K562 (cell line): Measurements from ENCODE around the gene YBEY. TPM values are rescaled to one million over a fixed set of nuclear protein-coding genes. Genes with fewer than 3 reads are reported as not detected.

ENCODE experiments used
- CREB1 ChIP-seq, 2 experiments: sonication (generic) in 1 of 2; formaldehyde crosslinking in 1 of 2; IDR thresholded peaks; 2 replicates each; pipeline versions ENCODE4 v1.6.1 to v1.8.0; 2012 to 2022; ENCODE audit warnings: inconsistent platforms in 1 of 2, mild to moderate bottlenecking in 1 of 2, missing genetic modification reagents in 1 of 2, moderate library complexity in 1 of 2
- DNMT1 ChIP-seq: fragments of 450-650 bp; IDR thresholded peaks from 2 replicates; pipeline ENCODE4 v1.6.1; 2016; ENCODE audit warnings: antibody characterized with exemption, mild to moderate bottlenecking
- ETS2 ChIP-seq: IDR thresholded peaks from 2 replicates; pipeline ENCODE4 v1.6.1; 2016; ENCODE audit warnings: borderline replicate concordance, missing genetic modification characterization, mild to moderate bottlenecking, moderate library complexity, missing compliant biosample characterization; ENCODE audit not compliant: poor library complexity, severe bottlenecking
- FOXK2 ChIP-seq, 2 experiments: fragments of 450-650 bp; IDR thresholded peaks in 1 of 2; conservative IDR thresholded peaks in 1 of 2; 2 replicates each; pipeline ENCODE4 v1.6.1; 2016; ENCODE audit warnings: low read depth in 2 of 2, mild to moderate bottlenecking in 1 of 2
- GATAD2A ChIP-seq: fragments of 450-650 bp; IDR thresholded peaks from 2 replicates; pipeline ENCODE4 v1.6.1; 2017
- IRF2 ChIP-seq: sonication (generic); formaldehyde crosslinking; IDR thresholded peaks from 2 replicates; pipeline ENCODE4 v1.8.1; 2022; ENCODE audit warnings: mild to moderate bottlenecking, missing genetic modification reagents
- LARP7 ChIP-seq: fragments of 450-650 bp; IDR thresholded peaks from 2 replicates; pipeline ENCODE4 v1.6.1; 2016
- MIER1 ChIP-seq: fragments of 450-650 bp; IDR thresholded peaks from 2 replicates; pipeline ENCODE4 v1.6.1; 2016; ENCODE audit warnings: antibody characterized with exemption, mild to moderate bottlenecking, low read depth
- MTA3 ChIP-seq: fragments of 450-650 bp; formaldehyde crosslinking; IDR thresholded peaks from 2 replicates; pipeline ENCODE4 v1.6.1; 2017; ENCODE audit warnings: mild to moderate bottlenecking, borderline replicate concordance
- PTBP1 ChIP-seq: fragments of 200-400 bp; formaldehyde crosslinking; IDR thresholded peaks from 2 replicates; pipeline ENCODE4 v1.6.1; 2017; ENCODE audit warnings: low read depth, low read length
- RBM22 ChIP-seq: fragments of 200-400 bp; formaldehyde crosslinking; IDR thresholded peaks from 2 replicates; pipeline ENCODE4 v1.6.1; 2018; ENCODE audit warnings: low read length, low read depth; ENCODE audit not compliant: poor library complexity, severe bottlenecking
- SMAD2 ChIP-seq: fragments of 150-350 bp; IDR thresholded peaks from 2 replicates; pipeline ENCODE4 v1.6.1; 2014; ENCODE audit warnings: low read depth, mild to moderate bottlenecking, low read length
- SMC3 ChIP-seq: conservative IDR thresholded peaks from 2 replicates; pipeline ENCODE4 v1.6.1; 2011; ENCODE audit warnings: low read depth, low read length, improper control_type of control experiment; ENCODE audit not compliant: insufficient read depth
- SRSF3 ChIP-seq: fragments of 200-400 bp; formaldehyde crosslinking; IDR thresholded peaks from 2 replicates; pipeline ENCODE4 v1.6.1; 2016; ENCODE audit warnings: mild to moderate bottlenecking, low read length, moderate library complexity; ENCODE audit not compliant: insufficient read depth
- YY1 ChIP-seq, 3 experiments: IDR thresholded peaks; 2 replicates each; pipeline ENCODE4 v1.6.1; 2011; ENCODE audit warnings: low read length in 2 of 3, mild to moderate bottlenecking in 2 of 3, moderate library complexity in 2 of 3, borderline replicate concordance in 1 of 3, control low read depth in 1 of 3, low read depth in 1 of 3; ENCODE audit not compliant: insufficient read depth in 3 of 3, insufficient replicate concordance in 2 of 3, control insufficient read depth in 1 of 3, insufficient read length in 1 of 3; ENCODE audit errors: extremely low read depth in 1 of 3
- ZNF551 ChIP-seq: fragments of 250-450 bp; sonication (Bioruptor Pico); IDR thresholded peaks from 2 replicates; pipeline ENCODE4 v1.5.0; 2021; ENCODE audit warnings: mild to moderate bottlenecking, moderate library complexity
- ZNF778 ChIP-seq: fragments of 450-650 bp; formaldehyde crosslinking; IDR thresholded peaks from 2 replicates; pipeline ENCODE4 v1.4.0; 2020; ENCODE audit warnings: mild to moderate bottlenecking, moderate library complexity
- polyA plus RNA-seq, 8 experiments: library from polyadenylated mRNA; depleted of rRNA in 4 of 8; stranded (reverse) in 5 of 8; unstranded in 3 of 8; fragments of >200 nt; fragmentation: Nextera tagmentation in 2 of 8; fragmentation: Illumina TruSeq in 1 of 8; extraction: Ambion mirVana in 2 of 8; extraction: Trizol in 1 of 8; gene quantifications; 2 replicates each; pipeline versions ENCODE4 v1.2.1 to v1.2.3, GENCODE V29; 2011 to 2014; ENCODE audit warnings: inconsistent platforms in 1 of 8, missing spikeins in 1 of 8
- total RNA-seq, 7 experiments: library from RNA; depleted of rRNA in 6 of 7; stranded (reverse); fragments of >200 nt in 6 of 7; fragmentation: Illumina TruSeq in 2 of 7; extraction: Trizol in 2 of 7; gene quantifications; 2 replicates each; pipeline versions ENCODE4 v1.2.1 to v1.2.3, GENCODE V29; 2011 to 2021; ENCODE audit warnings: low replicate concordance in 1 of 7
- TF ChIP-seq, protein P1 (sequence below), 2 experiments: IDR thresholded peaks; 2 replicates each; pipeline ENCODE4 v1.6.1; 2011; ENCODE audit warnings: borderline replicate concordance in 1 of 2, control low read depth in 1 of 2, low read depth in 1 of 2, low read length in 1 of 2, mild to moderate bottlenecking in 1 of 2, mixed read lengths in 1 of 2, moderate library complexity in 1 of 2; ENCODE audit not compliant: insufficient read depth in 1 of 2, insufficient read length in 1 of 2, poor library complexity in 1 of 2, severe bottlenecking in 1 of 2; ENCODE audit errors: extremely low read depth in 1 of 2
- TF ChIP-seq, protein P2 (sequence below): fragments of 250-450 bp; sonication (Bioruptor Pico); IDR thresholded peaks from 2 replicates; pipeline ENCODE4 v1.6.1; 2021; ENCODE audit warnings: mild to moderate bottlenecking
- TF ChIP-seq, protein P3 (sequence below): fragments of 250-450 bp; sonication (Bioruptor Pico); IDR thresholded peaks from 2 replicates; pipeline ENCODE4 v1.5.0; 2022; ENCODE audit warnings: mild to moderate bottlenecking

YBEY gene
- total and polyA plus RNA-seq, 9 of the 15 experiments (the other 6 are each of a cell fraction or from before 2014, with no cell fraction given), result 6.4 to 28.0 (median 12.4) TPM

DNA sequence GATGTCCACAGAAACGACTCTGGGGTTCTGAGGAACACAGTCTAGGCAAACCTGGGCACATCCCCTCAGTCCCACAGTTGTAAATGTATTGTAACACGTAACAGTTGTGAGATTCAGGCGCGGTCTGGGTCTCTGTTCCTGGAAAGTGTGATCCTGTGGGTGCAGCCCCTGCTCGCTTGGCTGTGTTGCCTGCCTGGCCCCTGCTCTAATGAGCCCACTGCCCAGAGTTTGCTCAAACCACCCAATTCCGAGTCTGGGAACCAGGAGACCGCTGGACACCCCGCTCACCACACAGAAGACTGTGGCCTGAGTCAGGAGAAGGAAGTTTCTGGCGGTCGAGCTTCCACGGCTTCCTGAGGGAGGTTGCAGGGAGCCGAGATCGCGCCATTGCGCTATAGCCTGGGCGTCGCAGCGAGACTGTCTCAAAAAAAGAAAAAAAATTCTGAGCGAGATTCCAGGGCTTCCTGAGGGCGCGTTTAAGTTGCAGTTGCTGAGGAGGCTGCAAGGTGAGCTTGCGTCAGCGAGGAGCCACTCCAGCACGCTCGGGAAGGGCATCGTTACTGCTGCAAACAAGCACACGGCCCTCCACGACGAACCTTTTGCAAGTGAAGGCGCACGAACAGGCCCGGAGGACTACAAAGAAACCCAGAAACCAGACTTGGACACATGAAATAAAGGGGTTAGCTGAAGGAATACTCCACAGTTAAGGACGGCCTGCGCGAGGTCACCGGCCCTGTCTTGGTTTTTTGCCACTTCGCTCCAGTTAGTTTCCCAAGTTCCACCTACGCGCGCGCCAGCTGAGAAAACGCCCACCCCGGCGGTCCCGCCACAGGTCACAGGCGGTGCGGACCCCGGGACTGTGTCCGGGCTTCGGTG lies 36.4 kb downstream of the YBEY start (continued):
- TF ChIP-seq, protein P1, sequence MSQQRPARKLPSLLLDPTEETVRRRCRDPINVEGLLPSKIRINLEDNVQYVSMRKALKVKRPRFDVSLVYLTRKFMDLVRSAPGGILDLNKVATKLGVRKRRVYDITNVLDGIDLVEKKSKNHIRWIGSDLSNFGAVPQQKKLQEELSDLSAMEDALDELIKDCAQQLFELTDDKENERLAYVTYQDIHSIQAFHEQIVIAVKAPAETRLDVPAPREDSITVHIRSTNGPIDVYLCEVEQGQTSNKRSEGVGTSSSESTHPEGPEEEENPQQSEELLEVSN (IDR thresholded peaks at IDR 0.05; ENCODE audit: borderline replicate concordance in 1 of 2, extremely low read depth in 1 of 2, insufficient read depth in 1 of 2, insufficient read length in 1 of 2, low read depth in 1 of 2, low read length in 1 of 2, poor library complexity in 1 of 2, severe bottlenecking in 1 of 2), result peak; percentile 14 to 30
- TF ChIP-seq DNMT1 (no peak), MIER1 (no peak), RBM22 (no peak), SMC3 (0 out of 2 replicates have a peak, but pooled peaks have one; percentile 13), PTBP1 (0 out of 2 replicates have a peak, but pooled peaks have one; percentile 17), CREB1 (IDR thresholded peaks at IDR 0.05) (peak; percentile 23; the same call in 1 of the 2 replicates), CREB1 (CRISPR knock-in tag; IDR thresholded peaks at IDR 0.05) (no peak), IRF2 (no peak), MTA3 (peak; percentile 53; the same call in 1 of the 2 replicates), SMAD2 (no peak), FOXK2 (conservative IDR thresholded peaks at IDR 0.05 in 1 of 2, IDR thresholded peaks at IDR 0.05 in 1 of 2; ENCODE audit: low read depth in 2 of 2) (no peak), SRSF3 (no peak), LARP7 (no peak), YY1 (IDR thresholded peaks at IDR 0.05; ENCODE audit: borderline replicate concordance in 1 of 3, control insufficient read depth in 1 of 3, extremely low read depth in 1 of 3, insufficient read depth in 3 of 3, insufficient read length in 1 of 3, insufficient replicate concordance in 2 of 3, low read depth in 1 of 3, low read length in 2 of 3) (peak in 1 of 3 experiments; percentile 59), GATAD2A (no peak), ZNF778 (no peak), ETS2 (no peak), ZNF551 (CRISPR knock-in tag) (no peak)
- TF ChIP-seq, protein P2, sequence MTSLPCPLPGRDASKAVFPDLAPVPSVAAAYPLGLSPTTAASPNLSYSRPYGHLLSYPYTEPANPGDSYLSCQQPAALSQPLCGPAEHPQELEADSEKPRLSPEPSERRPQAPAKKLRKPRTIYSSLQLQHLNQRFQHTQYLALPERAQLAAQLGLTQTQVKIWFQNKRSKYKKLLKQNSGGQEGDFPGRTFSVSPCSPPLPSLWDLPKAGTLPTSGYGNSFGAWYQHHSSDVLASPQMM (CRISPR knock-in tag), result no peak
- TF ChIP-seq, protein P3, sequence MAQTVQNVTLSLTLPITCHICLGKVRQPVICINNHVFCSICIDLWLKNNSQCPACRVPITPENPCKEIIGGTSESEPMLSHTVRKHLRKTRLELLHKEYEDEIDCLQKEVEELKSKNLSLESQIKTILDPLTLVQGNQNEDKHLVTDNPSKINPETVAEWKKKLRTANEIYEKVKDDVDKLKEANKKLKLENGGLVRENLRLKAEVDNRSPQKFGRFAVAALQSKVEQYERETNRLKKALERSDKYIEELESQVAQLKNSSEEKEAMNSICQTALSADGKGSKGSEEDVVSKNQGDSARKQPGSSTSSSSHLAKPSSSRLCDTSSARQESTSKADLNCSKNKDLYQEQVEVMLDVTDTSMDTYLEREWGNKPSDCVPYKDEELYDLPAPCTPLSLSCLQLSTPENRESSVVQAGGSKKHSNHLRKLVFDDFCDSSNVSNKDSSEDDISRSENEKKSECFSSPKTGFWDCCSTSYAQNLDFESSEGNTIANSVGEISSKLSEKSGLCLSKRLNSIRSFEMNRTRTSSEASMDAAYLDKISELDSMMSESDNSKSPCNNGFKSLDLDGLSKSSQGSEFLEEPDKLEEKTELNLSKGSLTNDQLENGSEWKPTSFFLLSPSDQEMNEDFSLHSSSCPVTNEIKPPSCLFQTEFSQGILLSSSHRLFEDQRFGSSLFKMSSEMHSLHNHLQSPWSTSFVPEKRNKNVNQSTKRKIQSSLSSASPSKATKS (CRISPR knock-in tag), result no peak
